HG02798 (cell line): ENCODE data around the gene FUT8.
"Not testable (repeated sequence)": the region's sequence is repeated elsewhere in the genome, so short reads cannot be mapped to it uniquely, and the experiment has no call there.

Experiments used
- ATAC-seq: cut with Tn5 transposase; IDR thresholded peaks from one replicate; pipeline ENCODE4 v1.9.1; 2021; ENCODE audit warnings: mild to moderate bottlenecking; ENCODE audit not compliant: unreplicated experiment, poor library complexity

Gene FUT8

DNA sequence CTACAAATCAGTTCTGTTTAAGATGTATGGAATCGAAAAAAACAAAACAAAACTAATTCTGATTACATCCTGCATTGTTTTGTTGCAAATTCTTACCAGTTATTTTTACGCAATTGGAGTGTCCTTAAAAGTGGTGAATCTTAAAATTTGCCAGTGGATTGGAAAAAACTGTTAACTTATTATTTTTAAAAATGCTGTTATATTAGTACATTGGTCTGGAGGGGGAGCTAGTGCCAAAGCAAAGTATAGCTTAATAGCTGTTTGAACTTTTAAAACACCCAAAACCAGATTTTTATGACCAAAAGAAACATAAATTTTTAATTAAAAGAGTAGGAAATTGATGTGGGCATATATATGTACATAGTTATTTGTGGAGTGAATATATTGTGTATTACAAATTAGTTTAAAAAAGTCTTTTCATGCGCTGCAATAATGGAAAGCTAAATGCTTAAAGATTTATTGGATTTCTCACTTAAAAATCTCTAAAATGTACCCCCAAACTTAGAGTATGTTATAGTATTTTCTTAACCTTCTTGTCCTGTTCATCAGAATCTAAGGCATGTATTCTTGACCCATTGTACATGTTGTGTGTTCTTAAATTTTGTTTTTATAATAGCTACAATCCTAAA, 2.5 kb downstream of the FUT8 start:
- ATAC-seq: no peak

DNA sequence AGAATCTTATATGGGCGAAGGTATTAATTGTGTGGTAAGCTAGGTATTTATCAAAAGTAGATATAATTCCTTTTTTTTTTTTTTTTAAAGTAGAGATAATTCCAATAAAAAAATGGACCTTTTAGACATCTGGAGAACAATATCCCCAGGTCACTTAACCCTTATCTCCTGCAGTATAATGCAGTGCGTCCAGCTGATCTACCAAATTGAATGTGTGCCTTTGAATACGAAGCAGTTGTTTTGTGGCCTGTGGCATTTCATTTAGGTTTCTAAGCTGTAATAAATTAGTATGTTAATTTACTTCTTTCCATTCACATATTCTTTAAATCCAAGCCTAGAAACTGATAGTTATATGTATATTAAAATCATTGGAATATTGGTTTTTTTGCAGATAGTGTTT, 3.1 kb downstream of the FUT8 start:
- no peak for ATAC-seq

DNA sequence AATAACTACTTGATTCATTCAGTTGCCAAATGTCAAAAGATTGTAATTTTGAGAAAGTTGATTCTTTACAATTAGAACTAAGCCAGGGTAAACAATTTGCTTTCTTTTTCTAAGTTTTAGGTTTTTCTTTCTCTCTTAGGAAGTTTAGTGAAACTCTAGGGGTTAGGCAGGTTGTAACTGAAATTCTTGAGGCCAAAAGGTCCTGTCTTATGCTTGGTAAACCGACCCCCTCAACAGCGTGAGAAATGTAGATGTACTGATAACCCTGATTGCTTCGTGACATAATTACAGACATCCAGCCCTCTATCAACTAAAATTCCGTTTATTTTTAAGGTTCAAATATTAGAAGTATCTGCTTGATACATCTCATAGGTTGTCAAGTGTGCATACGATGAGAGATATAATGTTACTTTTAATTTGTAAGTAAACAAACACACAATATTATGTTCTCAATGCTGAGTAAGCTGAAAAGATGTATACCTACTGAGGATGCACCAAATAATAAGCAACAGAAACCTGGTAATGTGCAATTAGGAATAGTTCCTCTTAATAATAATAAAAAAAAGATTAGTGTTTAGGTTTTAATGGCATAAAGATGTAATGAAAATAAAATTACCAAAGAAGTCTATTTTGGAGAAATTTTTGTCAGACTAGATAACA, 7.2 kb downstream of the FUT8 start:
- ATAC-seq: no peak

DNA sequence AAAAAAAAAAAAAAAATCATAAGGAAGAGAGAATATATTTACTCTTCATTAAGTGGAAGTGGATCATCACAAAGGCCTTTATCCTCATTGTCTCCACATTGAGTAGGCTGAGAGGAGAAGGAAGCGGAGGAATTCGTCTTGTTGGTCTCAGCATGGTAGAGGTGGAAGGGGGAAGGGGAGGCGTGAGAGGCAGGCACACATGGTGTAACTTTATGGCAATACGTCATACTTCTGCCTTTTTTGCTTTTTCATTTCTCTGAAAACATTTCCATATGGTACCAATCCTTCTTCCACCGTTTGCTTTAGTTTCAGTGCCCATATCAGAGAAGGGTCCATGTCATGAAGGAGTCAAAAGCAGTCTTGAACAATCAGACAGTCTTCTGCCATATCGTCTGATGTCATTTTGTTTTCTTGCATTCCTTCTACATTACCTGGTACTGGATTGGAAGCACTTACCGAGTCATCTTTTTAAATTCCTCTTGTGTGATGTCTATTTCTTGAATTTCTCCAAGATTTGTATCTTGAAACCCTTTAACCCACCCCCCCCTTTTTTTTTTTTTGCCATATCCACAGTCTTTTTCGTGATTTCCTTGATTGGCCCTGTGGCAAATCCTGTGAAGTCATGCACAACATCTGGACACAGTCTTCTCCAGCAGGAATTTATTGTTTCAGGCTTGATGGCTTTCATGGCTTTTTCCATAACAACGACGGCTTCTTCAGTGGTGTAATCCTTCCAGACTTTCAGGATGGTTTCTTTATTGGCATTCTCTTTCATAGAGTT, 8.9 kb downstream of the FUT8 start:
- ATAC-seq: no peak

DNA sequence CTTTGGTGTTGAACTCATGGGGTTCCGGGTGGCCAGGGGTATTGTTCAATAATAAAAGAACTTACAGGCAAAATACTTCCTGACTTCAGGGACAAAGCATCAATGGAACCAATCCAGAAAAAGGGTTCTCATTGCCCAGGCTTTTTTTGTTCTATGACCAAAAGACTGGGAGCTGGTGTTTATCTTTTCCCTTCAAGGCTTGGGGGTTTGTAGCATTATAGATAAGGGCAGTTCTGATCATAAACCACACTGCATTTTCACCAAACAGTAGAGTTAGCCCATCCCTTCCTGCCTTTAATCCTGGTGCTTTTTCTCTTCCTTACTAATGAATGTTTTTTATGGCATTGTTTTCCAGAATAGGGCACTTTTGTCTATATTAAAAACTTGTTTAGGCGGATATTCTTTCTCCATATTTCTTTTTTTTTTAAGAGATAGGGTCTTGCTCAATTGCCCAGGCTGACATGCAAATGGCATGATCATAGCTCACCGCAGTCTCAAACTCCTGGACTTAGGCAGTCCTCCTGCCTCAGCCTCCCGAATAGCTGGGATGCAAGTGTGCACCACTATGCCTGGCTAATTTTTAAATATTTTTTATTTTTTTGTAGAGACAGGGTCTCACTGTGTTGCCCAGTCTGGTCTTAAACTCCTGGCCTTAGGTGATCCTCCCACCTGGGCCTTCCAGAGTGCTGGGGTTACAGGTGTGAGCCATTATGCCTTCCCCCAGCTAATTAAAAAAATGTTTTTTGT, 9.7 kb downstream of the FUT8 start:
- no peak for ATAC-seq

DNA sequence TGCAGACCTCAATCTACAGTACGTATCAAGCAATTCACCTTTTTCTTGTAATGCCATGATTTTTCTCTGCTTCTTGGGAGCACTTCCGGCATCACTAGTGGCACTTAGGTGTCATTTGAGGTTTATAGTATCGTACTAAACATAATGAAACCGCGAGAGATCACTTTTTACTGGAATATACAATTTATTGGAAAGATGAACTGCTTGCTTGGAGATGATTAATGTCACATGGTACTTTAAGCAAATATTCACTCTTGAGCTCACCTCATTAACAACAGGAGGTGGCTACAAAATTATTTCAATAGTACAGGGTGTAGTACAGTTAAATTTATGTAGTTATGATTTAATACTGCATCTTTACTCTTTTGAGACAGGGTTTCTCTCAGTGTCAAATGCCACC, 11.5 kb downstream of the FUT8 start:
- ATAC-seq: no peak

DNA sequence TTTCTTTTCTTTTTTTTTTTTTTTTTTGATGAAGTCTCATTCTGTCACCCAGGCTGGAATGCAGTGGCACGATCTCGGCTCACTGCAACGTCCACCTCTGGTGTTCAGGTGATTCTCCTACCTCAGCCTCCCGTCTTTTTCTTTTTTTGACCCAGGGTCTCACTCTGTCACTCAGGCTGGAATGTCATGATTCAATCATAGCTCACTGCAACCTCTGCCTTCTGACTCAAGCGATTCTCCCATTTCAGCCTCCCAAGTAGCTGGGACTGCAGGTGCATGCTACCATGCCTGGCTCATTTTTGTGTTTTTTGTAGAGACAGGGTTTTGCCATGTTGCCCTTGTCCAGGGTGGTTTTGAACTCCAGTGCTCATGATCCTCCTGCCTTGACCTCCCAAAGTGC, 12.0 kb downstream of the FUT8 start:
- ATAC-seq: no peak

DNA sequence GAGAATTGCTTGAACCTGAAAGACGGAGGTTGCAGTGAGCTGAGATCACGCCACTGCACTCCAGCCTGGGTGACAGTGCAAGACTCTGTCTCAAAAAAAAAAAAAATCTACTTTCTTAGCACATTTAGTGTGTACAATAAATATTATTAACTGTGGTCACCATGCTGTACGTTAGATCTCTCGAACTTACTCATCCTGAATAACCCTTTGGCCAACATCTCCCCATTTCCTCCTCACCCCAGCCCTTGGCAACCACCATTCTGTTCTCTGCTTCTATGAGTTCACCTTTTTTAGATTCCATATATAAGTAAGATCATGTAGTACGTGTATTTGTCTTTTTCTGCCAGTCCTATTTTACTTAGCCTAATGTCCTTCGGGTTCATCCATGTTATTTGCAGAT, 13.4 kb downstream of the FUT8 start:
- ATAC-seq: no peak

DNA sequence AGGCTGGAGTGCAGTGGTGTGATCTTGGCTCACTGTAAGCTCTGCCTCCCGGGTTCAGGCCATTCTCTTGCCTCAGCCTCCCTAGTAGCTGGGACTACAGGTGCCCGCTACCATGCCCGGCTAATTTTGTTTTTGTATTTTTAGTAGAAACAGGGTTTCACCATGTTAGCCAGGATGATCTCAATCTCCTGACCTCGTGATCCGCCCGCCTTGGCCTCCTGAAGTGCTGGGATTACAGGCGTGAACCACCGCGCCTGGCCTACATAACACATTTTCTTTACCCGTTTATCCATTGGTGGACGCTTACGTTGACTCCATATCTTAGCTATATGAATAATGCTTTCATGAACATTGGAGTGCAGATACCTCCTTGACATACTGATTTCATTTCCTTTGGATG, 14.4 kb downstream of the FUT8 start:
- ATAC-seq: not testable (repeated sequence)

DNA sequence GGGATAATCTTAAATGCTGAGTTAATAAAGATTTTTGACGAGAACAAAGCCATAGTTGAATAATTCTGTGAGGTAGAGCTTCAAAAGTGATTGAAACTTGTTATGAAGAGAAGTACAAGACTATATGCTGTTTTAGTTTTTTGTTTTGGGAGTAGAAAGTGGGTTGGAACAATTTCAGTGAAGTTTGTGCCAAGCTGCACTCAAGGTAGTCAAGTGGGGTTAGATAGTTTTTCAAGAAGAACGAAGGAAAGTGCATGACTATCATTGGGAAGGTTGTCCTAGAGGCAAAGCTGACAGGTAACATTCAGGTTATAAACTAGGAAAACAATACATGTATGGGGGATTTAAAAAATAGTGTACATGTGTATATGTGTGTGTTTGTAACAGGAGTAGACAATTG, 16.2 kb downstream of the FUT8 start:
- ATAC-seq: no peak

DNA sequence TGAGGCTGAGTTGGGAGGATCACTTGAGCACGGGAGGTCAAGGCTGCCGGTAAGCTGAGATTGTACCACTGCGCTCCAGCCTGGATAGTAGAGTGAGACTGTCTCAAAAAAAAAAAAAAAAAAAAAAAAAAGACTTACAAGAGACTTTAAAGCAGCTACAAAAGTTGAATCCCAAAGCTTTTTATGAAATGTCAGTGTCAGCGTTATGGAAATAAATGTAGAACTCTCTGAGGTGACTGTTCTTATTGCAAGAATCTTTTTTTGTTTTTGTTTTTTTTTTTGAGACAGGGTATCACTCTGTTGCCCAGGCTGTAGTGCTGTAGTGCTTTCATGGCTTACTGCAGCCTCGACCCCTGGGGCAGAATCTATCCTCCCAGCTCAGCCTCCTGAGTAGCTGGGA, 17.2 kb downstream of the FUT8 start:
- ATAC-seq: no peak

DNA sequence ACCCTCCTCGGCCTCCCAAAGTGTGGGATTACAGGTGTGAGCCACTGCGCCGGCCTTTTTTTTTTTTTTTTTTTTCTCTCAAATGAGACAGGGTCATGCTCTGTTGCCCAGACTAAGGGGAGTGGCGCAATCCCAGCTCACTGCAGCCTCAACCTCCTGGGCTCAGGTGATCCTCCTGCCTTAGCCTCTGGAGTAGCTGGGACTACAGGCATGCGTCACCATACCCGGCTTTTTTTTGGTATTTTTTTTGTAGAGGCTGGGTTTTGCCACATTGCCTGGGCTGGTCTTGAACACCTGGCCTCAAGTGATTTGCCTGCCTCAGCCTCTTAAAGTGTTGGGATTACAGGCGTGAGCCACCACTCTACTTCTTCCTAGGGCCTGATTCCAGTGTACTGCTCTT, 18.7 kb downstream of the FUT8 start:
- ATAC-seq: no peak

DNA sequence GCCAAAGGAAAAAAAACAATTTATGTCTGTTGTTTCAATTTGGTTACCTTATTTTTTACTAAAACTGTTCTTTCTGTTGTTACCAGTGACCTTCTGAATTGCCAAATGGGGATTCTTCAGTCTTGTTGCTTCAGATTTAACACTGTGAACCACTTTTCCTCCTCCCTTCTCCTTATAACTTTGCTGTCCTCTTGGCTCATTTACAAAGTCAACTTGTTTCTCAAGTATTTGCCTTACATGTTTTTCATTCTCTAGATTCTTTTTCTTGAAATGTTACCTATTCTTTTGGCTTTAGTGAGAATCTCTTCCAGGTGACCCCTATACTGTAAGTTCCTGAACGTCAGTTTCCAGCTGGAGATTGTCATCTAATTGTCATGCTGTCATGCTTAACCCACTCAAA, 19.4 kb downstream of the FUT8 start:
- no peak for ATAC-seq

DNA sequence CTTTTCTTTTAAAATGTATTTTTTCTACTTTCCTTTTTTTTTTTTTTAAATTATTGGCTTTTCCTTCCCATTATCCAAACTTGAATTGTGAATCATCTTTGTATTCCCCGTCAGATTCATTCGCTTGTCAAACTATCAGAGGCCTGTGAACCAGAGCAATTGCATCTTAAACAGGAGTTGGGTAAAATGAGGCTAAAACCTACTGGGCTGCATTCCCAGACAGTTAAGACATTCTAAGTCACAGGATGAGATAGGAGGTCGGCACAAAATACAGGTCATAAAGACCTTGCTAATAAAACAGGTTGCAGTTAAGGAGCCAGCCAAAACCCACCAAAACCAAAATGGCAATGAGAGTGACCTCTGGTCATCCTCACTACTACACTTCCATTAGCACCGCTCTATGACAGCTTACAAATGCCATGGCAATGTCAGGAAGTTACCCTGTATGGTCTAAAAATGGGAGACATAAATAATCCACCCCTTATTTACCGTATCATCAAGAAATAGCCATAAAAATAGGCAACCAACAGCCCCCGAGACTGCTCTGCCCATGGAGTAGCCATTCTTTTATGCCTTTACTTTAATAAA, 19.9 kb downstream of the FUT8 start:
- no peak for ATAC-seq

DNA sequence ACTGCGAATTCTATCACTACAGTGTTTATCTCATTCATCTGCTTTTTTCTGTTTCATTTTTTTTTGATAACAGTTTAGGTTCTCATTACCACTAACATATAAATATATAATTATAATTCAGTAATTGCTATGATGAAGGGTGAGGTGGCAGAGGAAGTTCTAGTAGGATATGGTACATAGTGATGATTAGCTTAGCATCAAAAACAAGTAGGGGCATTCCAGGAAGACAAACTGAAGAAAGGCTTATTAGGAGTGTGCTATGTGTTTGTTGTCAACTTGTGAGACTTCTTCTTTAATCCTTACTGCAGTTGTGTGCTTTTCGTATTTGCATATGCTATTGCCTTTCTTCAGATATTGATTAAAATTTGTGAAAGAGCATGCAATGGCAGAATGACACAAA, 20.6 kb downstream of the FUT8 start:
- ATAC-seq: no peak

DNA sequence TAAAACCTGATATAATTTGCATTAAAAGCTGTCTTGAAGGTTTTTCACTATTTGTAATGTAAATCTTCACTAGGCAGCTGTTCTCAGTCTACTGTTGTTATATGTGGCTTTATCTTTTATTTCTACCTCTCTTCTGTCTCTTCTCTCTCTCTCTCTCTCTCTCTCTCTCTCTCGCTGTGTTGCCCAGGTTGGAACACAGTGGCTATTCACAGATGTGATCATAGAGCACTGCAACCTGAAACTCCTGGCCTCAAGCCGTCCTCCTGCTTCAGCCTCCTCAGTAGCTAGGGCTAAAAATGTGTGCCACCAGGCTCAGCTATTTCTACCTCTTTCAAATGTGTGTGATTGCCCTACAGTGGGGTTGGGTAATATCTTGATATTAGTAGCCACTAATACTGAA, 21.1 kb downstream of the FUT8 start:
- ATAC-seq: no peak

DNA sequence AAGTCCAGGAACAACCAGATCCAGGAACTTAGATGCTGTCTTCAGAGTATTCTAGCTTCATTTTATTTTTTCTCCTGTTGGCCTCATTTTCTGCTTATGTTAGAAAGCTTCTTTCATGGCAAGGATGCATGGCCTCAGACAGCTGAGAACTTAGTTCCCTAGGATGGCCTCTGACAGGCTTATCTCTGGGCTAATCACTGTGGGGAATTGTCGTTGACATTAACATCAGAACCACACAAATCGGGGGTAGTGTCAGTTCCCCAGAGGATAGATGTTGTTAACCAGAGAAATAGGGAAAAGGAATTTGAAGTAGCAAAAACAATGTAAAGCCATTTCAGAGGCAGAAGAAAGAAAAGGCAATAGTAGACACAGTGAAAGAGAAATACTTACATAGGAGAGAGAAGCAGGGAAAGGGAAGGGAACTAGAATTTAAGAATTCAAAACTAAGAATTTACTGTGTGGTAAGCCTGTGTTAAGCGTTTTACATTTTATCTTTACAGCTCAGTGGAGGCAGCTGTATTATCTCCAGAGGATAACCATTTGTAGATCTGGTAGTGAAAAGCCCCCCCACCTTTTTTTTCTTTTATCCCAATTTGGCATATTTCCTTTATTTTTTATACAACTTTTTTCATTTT, 21.8 kb downstream of the FUT8 start:
- no peak for ATAC-seq

DNA sequence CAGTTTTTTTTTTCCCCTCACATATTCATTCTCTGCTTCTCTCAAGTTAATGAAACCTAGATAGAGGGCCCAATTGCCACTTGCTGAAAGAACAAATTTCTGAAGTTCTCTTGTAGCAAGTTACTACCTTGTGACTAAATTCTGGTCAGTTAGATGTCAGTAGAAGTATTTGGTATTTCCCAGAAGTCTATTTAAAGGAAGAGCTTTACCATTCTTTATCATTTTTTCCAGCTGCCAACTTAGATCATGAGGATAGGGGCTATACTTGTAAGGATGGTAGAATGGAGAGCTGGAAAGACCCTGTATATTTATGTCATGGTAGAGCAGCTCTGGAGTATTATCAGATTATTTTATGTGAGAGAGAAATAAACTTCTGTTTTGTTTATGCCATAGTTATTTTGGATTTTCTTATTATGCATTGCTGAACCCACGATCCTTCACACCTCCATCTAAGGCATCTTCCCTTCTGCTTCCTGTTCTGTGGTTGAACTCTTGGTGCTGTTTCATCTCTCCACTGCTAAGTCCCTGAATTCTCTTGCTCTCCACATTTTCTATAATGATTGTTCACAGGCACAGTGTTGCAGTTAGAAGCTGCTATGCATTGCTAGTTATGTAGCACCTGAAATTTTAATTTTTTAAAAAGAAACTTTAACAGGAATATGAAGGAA, 25.9 kb downstream of the FUT8 start:
- no peak for ATAC-seq

DNA sequence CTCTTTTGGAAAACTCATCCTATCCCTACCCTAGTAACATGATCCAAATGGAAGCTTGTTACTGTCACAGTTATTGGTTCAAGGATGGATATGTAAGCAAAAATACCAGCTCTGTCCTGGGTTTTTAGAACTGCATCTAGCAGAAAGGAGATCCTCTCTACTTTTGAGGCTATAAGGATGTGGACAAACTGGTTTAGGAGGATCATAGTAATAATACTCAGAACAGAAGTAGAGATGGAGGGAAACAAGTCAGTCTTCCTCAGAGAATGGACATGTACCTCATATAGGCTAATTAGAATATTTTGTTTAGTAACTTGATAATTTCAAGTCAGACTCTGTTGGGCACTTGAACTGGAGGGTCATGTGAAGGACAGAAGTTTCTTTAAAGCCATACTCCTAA, 26.6 kb downstream of the FUT8 start:
- ATAC-seq: no peak

DNA sequence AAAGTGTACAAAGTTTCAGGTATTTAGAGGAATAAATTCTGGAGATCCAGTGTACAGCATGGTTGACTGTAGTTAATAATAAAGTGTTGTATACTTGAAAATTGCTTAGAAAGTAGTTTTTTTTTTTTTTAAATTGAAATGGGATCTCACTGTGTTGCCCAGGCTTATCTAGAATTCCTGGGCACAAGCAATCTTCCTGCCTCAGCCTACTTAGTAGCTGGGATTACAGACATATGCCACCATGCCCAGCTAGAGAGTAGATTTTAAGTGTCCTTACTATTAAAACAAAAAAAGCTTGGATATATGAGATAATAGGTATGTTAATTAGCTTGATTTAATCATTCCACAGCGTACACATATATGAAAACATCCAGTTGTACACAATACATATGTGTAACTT, 27.7 kb downstream of the FUT8 start:
- ATAC-seq: no peak
